Calu3 (cell line): ENCODE measurements around the gene SARM1. TPM values are rescaled to one million over a fixed set of nuclear protein-coding genes. Genes with fewer than 3 reads are reported as not detected.

Experiments
- BruUV-seq: library from RNA; stranded (reverse); fragments of 400-500 nt; replicated peaks from 2 replicates; lab custom pipeline; 2021; lab: Mats Ljungman, UMichigan
- CTCF ChIA-PET: fragments of 300-600 bp; sonication (Branson Sonifier 250); formaldehyde crosslinking; loops from one replicate; lab custom pipeline; 2022; ENCODE audit warnings: antibody characterized with exemption; lab: Charles Lee
- DNase-seq: peaks from one replicate; pipeline ENCODE4 v3.0.0; 2022
- H3K27ac Mint-ChIP-seq: one replicate; pipeline ENCODE4 v1.8.0; 2022; ENCODE audit warnings: mixed read lengths; ENCODE audit not compliant: unreplicated experiment
- H3K27me3 Mint-ChIP-seq: one replicate; pipeline ENCODE4 v1.8.0; 2022; ENCODE audit warnings: mixed read lengths; ENCODE audit not compliant: unreplicated experiment
- H3K36me3 Mint-ChIP-seq: one replicate; pipeline ENCODE4 v1.8.0; 2022; ENCODE audit warnings: mild to moderate bottlenecking, moderate library complexity, mixed read lengths; ENCODE audit not compliant: insufficient read depth, unreplicated experiment
- H3K4me1 Mint-ChIP-seq: one replicate; pipeline ENCODE4 v1.8.0; 2022; ENCODE audit warnings: mild to moderate bottlenecking, low read depth, mixed read lengths; ENCODE audit not compliant: unreplicated experiment
- H3K4me3 Mint-ChIP-seq: one replicate; pipeline ENCODE4 v1.8.0; 2022; ENCODE audit warnings: mild to moderate bottlenecking, low read depth, moderate library complexity, mixed read lengths; ENCODE audit not compliant: unreplicated experiment
- H3K9me3 Mint-ChIP-seq: one replicate; pipeline ENCODE4 v1.8.0; 2022; ENCODE audit warnings: low read depth, mixed read lengths; ENCODE audit not compliant: unreplicated experiment
- CTCF ChIP-seq: fragments of 200-600 bp; IDR thresholded peaks from one replicate; pipeline ENCODE4 v1.8.0; 2022; ENCODE audit warnings: antibody characterized with exemption; ENCODE audit not compliant: unreplicated experiment
- intact Hi-C: fragments of 100-400 bp; cut with micrococcal nuclease; formaldehyde crosslinking; loops from one replicate; pipeline ENCODE4 v1.10.0; 2022; ENCODE audit not compliant: unreplicated experiment
- total RNA-seq: library from RNA; stranded (reverse); gene quantifications from 2 replicates; pipeline ENCODE4 v1.2.3, GENCODE V29; 2022

SARM1 gene
- total RNA-seq, 1 experiment from 2014 or later, result 8.1 TPM

- no TSS peak for BruUV-seq
- DNase-seq, result no peak
- CTCF ChIA-PET, result no interaction called here
- Mint-ChIP-seq H3K9me3 (no peaks in the 10 kb centered on the region), H3K4me1 (no peaks in the 10 kb centered on the region), H3K4me3 (no peak overlapping the region), H3K36me3 (peaks cover 8% of the 10 kb centered on the region), H3K27ac (no peak overlapping the region), H3K27me3 (no peaks in the 10 kb centered on the region)
- intact Hi-C loops, result no loop called here
- no peak for TF ChIP-seq CTCF
Measured at GRCh38 chr17:28396635-28397239, 25.2 kb downstream of the SARM1 start.

- peaks cover 12% of the 10 kb centered on the region for H3K36me3 Mint-ChIP-seq
- CTCF ChIA-PET, result no interaction called here
- DNase-seq, result no peak
- TF ChIP-seq CTCF, result no peak
- intact Hi-C loops, result no loop called here
- no peak overlapping the region for H3K27ac Mint-ChIP-seq
- BruUV-seq, result no TSS peak
- no peaks in the 10 kb centered on the region for H3K27me3 Mint-ChIP-seq
- no peaks in the 10 kb centered on the region for H3K4me1 Mint-ChIP-seq
- no peak overlapping the region for H3K4me3 Mint-ChIP-seq
- no peaks in the 10 kb centered on the region for H3K9me3 Mint-ChIP-seq
Measured at GRCh38 chr17:28397275-28397674, 25.8 kb downstream of the SARM1 start.

GRCh38 chr17:28397687-28398279 is 26.3 kb downstream of the SARM1 start:
- intact Hi-C loops, result no loop called here
- no peaks in the 10 kb centered on the region for H3K27me3 Mint-ChIP-seq
- no TSS peak for BruUV-seq
- no peak overlapping the region for H3K27ac Mint-ChIP-seq
- no peak for DNase-seq
- H3K4me3 Mint-ChIP-seq, result no peak overlapping the region
- peaks cover 12% of the 10 kb centered on the region for H3K36me3 Mint-ChIP-seq
- no peaks in the 10 kb centered on the region for H3K4me1 Mint-ChIP-seq
- CTCF ChIA-PET, result no interaction called here
- TF ChIP-seq CTCF, result no peak
- H3K9me3 Mint-ChIP-seq, result no peaks in the 10 kb centered on the region

GRCh38 chr17:28398280-28398981 is 26.9 kb downstream of the SARM1 start:
- no peak overlapping the region for H3K4me3 Mint-ChIP-seq
- H3K4me1 Mint-ChIP-seq, result no peaks in the 10 kb centered on the region
- DNase-seq, result no peak
- no peak for TF ChIP-seq CTCF
- peaks cover 12% of the 10 kb centered on the region for H3K36me3 Mint-ChIP-seq
- H3K9me3 Mint-ChIP-seq, result no peaks in the 10 kb centered on the region
- H3K27me3 Mint-ChIP-seq, result no peaks in the 10 kb centered on the region
- no peak overlapping the region for H3K27ac Mint-ChIP-seq
- intact Hi-C loops, result no loop called here
- BruUV-seq, result no TSS peak
- CTCF ChIA-PET, result no interaction called here
